Measurements from ENCODE around the gene PRR33.

DNA sequence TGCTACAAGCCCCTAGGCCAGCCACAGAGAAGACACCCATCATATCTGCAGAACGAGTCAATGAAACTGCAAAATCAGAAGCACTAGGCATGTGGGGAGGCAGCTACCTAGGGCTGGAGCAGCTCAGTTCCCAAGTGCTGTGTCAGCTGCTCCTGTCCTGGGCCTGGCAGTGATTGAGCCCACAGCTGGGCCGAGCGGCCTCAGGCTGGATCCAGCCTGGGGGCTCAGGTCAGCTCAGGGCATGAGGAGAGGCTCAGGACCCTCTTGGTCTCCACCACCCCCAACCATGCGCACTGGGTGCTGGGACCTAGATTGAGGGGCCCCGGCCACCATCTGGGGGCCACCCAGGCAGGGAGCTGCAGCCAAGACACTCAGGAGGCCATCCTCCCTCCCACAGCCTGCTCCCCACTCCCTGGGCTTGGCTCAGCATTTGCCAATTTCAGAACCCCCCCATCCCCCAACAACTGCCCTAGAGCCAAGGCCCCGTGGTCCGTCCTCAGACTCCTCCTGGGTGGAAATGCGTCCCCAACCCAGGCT is 25.4 kb upstream of the PRR33 start:
- TF ChIP-seq, protein P1, sequence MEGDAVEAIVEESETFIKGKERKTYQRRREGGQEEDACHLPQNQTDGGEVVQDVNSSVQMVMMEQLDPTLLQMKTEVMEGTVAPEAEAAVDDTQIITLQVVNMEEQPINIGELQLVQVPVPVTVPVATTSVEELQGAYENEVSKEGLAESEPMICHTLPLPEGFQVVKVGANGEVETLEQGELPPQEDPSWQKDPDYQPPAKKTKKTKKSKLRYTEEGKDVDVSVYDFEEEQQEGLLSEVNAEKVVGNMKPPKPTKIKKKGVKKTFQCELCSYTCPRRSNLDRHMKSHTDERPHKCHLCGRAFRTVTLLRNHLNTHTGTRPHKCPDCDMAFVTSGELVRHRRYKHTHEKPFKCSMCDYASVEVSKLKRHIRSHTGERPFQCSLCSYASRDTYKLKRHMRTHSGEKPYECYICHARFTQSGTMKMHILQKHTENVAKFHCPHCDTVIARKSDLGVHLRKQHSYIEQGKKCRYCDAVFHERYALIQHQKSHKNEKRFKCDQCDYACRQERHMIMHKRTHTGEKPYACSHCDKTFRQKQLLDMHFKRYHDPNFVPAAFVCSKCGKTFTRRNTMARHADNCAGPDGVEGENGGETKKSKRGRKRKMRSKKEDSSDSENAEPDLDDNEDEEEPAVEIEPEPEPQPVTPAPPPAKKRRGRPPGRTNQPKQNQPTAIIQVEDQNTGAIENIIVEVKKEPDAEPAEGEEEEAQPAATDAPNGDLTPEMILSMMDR (IDR thresholded peaks at IDR 0.05; ENCODE audit: low read depth, low read length, poor library complexity, severe bottlenecking), result no peak
- TF ChIP-seq EZH2phosphoT487 (IDR thresholded peaks at IDR 0.05; ENCODE audit: borderline replicate concordance, low read length), result no peak
